Astrocyte of the spinal cord (primary cell): ENCODE data around the gene PRKAG1.

ENCODE experiments used
- DNase-seq: peaks from one replicate; pipeline ENCODE4 v3.0.0; 2011; ENCODE audit warnings: low read depth, low spot score
- H3K4me3 ChIP-seq: 2 replicates; pipeline ENCODE4 v1.5.1; 2011; ENCODE audit warnings: low read depth, mild to moderate bottlenecking, low read length, moderate library complexity
- in situ Hi-C: cut with HindIII; loops from 2 replicates; pipeline ENCODE4 v1.10.0; 2017; ENCODE audit warnings: low sequenced_read_pairs
- TF ChIP-seq, protein P1 (sequence below): IDR thresholded peaks from 2 replicates; pipeline ENCODE4 v1.5.1; 2012; ENCODE audit warnings: low read depth, mild to moderate bottlenecking, low read length, inconsistent platforms

Gene PRKAG1

DNA sequence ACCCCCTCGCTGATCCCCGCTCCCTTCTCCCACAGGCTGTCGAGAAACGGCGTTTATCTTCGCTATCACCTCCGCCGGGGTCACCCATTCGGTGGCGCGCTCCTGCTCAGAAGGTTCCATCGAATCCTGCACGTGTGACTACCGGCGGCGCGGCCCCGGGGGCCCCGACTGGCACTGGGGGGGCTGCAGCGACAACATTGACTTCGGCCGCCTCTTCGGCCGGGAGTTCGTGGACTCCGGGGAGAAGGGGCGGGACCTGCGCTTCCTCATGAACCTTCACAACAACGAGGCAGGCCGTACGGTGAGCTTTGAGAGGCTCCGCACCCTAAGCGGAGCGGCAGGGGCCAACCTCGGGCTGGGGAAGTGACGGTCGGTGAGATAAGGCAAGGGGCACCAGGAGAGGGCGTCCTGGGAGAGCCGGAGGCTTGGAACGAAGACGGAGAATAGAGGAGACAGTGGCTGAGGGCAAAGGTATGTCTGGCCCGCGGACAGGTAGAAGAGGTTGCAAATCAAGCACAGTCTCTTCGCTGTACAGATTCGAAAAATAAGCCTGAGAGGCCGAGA lies 38.1 kb downstream of the PRKAG1 start:
- H3K4me3 ChIP-seq: no peak overlapping the region
- DNase-seq: no peak
- in situ Hi-C loops: no loop called here
- TF ChIP-seq, protein P1, sequence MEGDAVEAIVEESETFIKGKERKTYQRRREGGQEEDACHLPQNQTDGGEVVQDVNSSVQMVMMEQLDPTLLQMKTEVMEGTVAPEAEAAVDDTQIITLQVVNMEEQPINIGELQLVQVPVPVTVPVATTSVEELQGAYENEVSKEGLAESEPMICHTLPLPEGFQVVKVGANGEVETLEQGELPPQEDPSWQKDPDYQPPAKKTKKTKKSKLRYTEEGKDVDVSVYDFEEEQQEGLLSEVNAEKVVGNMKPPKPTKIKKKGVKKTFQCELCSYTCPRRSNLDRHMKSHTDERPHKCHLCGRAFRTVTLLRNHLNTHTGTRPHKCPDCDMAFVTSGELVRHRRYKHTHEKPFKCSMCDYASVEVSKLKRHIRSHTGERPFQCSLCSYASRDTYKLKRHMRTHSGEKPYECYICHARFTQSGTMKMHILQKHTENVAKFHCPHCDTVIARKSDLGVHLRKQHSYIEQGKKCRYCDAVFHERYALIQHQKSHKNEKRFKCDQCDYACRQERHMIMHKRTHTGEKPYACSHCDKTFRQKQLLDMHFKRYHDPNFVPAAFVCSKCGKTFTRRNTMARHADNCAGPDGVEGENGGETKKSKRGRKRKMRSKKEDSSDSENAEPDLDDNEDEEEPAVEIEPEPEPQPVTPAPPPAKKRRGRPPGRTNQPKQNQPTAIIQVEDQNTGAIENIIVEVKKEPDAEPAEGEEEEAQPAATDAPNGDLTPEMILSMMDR: peak; percentile 3

DNA sequence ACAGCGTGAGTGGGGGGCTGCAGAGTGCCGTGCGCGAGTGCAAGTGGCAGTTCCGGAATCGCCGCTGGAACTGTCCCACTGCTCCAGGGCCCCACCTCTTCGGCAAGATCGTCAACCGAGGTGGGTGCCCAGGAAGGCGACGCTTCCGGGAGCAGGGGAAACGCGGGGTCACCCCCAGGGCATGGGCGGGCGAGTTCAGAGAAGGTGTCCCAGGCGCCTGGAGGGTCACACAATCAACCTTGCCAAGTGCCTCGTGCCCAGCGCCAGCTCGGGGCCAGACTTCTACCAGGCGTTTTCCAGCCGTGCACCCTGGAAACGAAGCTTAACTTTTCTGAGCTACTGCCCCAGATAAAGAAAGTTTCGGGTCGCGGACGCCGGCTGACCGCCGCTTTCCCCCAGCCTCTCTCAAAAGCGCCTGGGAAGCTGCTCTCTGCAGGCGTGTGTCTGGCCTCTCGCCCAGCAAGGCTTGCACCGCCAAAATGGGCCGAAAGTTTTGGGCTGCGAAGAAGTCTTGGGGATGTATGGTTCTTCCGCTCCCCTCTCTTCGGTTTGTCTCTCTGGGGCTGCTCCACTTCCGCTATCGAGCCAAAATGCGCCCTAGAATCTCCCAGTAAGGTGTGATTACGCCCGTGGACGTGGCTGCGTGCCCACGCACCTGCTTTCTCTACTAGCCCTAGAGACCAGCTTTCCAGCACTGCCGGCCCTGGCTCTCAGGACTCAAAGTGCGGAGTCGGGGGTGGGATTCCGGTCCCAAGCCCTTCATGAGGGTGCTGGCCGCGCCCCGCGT lies 38.8 kb downstream of the PRKAG1 start:
- TF ChIP-seq, protein P1: no peak
- no peak for DNase-seq
- H3K4me3 ChIP-seq: no peak overlapping the region
- in situ Hi-C loops: no loop called here

DNA sequence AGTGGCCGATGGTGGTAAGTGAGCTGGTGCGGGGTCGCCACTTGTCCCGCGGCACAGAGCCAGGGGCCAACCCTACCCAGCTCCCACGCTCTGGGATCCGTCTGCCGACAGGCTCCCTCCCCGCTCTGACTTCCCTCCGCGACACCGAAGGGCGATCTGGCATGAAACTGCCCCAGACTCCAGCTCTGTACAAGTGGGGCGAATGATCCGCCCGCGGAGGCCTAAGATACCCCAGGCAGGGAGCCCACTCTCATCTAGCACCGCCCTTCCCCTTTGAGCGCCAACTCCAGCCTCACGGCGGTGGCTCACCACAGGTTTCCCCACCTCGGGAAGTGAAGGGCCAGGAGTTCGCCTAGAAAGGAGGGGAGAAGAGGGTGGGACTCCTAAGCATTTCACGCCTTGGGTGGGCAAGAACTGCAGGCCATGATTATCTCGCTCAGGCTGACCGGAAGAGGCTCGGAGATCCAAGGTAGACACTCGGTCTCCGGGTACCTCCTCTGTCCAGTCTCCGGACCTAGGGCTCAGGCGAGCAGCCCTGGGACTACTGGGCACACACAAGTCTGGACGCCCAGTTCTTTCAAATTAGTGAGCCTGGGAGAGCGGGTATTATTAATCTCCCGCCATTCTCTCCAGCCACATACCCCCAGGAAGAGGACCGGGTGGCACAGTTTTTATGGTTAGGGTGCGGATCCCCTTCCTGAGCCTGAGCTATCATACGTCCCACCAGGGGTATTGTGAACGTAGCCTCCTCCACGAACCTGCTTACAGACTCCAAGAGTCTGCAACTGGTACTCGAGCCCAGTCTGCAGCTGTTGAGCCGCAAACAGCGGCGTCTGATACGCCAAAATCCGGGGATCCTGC lies 39.6 kb downstream of the PRKAG1 start:
- in situ Hi-C loops: no loop called here
- DNase-seq: no peak
- H3K4me3 ChIP-seq: no peak overlapping the region

DNA sequence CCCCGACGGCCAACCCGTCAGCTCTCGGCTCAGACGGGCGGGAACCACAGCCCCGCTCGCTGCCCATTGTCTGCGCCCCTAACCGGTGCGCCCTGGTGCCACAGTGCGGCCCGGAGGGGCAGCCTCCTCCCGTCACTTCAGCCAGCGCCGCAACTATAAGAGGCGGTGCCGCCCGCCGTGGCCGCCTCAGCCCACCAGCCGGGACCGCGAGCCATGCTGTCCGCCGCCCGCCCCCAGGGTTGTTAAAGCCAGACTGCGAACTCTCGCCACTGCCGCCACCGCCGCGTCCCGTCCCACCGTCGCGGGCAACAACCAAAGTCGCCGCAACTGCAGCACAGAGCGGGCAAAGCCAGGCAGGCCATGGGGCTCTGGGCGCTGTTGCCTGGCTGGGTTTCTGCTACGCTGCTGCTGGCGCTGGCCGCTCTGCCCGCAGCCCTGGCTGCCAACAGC lies 40.3 kb downstream of the PRKAG1 start, which contains the start of gene WNT1:
WNT1 (plus strand) TSS at position 32 of the 450 bp plus-strand sequence; CDS start at position 361, 329 bp downstream.
- TF ChIP-seq, protein P1: no peak
- DNase-seq: no peak
- in situ Hi-C loops: no loop called here
- H3K4me3 ChIP-seq: no peak within 1 kb of the TSS

More for the DNA sequence above, 39.6 kb downstream of the PRKAG1 start:
- TF ChIP-seq, protein P1: no peak

DNA sequence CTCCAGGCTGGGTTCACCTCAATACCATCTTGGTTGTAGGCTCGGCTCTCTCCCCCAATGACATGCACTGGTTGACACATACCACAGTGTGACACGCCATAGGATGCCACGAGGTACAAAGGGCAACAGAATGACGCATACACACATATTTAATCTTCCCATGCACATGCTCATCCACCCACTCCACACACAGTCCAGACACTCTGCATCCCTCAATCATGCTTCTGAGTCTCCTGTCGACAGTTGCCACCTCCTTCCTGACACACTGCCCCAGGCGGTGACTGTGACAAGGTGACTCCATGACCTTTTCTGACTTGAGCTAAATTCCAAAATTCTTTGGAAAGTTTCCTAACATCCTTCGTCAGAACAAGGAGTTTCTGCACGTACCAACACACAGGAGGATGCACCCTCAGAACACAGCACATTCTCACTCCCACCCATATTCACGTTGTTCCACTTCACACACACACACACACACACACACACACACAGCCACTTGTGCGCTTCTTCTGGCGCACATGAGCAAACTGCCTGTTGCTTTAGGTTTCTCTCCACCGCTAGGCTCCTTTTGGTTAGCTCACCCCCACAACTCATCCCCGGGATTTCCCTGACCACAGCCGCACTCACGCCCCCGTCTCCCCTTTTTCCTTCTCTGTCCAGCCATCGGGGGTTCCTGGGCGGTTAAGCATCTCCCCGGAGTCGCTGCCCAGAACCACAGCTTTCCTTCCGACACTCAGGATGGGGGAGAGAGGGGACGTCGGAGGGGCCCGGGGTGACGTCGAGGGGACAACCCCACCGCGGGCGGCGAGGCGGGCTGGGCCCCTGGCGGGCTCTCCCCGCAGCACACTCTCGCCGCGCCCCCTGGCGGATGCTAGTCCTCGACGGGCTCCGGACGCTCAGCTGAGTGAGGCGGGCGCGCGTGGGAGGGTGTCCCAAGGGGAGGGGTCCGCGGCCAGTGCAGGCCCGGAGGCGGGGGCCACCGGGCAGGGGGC lies 41.0 kb downstream of the PRKAG1 start:
- in situ Hi-C loops: no loop called here
- no peak for DNase-seq
- no peak overlapping the region for H3K4me3 ChIP-seq

More for the DNA sequence above, 41.0 kb downstream of the PRKAG1 start:
- TF ChIP-seq, protein P1: peak; percentile 65
